Neuronal stem cell (in vitro differentiated cells): ENCODE measurements around the gene RPS6KA5.
"Not testable (repeated sequence)": the region's sequence is repeated elsewhere in the genome, so short reads cannot be mapped to it uniquely, and the experiment has no call there.

Experiments used
- DNase-seq: peaks from one replicate; pipeline ENCODE4 v3.0.0-alpha.2; 2013; ENCODE audit warnings: low spot score
- H2AFZ ChIP-seq: one replicate; pipeline ENCODE4 v1.6.1; 2013; ENCODE audit warnings: mild to moderate bottlenecking, low read length, inconsistent platforms
- H2AK5ac ChIP-seq: 2 replicates; pipeline ENCODE4 v1.6.1; 2013; ENCODE audit warnings: low read depth, mild to moderate bottlenecking, inconsistent platforms, low read length, moderate library complexity, mixed read lengths
- H2BK120ac ChIP-seq: 2 replicates; pipeline ENCODE4 v1.6.1; 2013; ENCODE audit warnings: low read depth, mild to moderate bottlenecking, inconsistent platforms, low read length, moderate library complexity, mixed read lengths
- H2BK12ac ChIP-seq: one replicate; pipeline ENCODE4 v1.6.1; 2013; ENCODE audit warnings: low read length, inconsistent platforms
- H2BK15ac ChIP-seq: 2 replicates; pipeline ENCODE4 v1.6.1; 2013; ENCODE audit warnings: mild to moderate bottlenecking, low read length, inconsistent platforms, mixed read lengths
- H2BK5ac ChIP-seq: one replicate; pipeline ENCODE4 v1.6.1; 2013; ENCODE audit warnings: inconsistent platforms, mild to moderate bottlenecking, low read length, moderate library complexity
- H3K14ac ChIP-seq: one replicate; pipeline ENCODE4 v1.6.1; 2013; ENCODE audit warnings: low read length, inconsistent platforms
- H3K18ac ChIP-seq: 2 replicates; pipeline ENCODE4 v1.6.1; 2013; ENCODE audit warnings: low read length, inconsistent platforms
- H3K23ac ChIP-seq: 2 replicates; pipeline ENCODE4 v1.6.1; 2013; ENCODE audit warnings: low read depth, mild to moderate bottlenecking, mixed read lengths, low read length, inconsistent platforms; ENCODE audit not compliant: poor library complexity
- H3K27ac ChIP-seq: replicated peaks from 3 replicates; pipeline ENCODE4 v1.5.1; 2013; ENCODE audit warnings: low read length, inconsistent platforms
- H3K27me3 ChIP-seq, 3 experiments: 2 replicates each; pipeline ENCODE4 v1.6.1; 2013; ENCODE audit warnings: low read length in 3 of 3, mild to moderate bottlenecking in 2 of 3, inconsistent platforms in 1 of 3, low read depth in 1 of 3, mixed read lengths in 1 of 3, moderate library complexity in 1 of 3; ENCODE audit not compliant: control insufficient read depth in 3 of 3, insufficient read depth in 3 of 3
- H3K36me3 ChIP-seq, 2 donors: replicated peaks in 1 of 2; 2 replicates each; pipeline ENCODE4 v1.6.1; 2013; ENCODE audit warnings: low read length in 2 of 2; ENCODE audit not compliant: control insufficient read depth in 2 of 2, insufficient read depth in 2 of 2
- H3K4ac ChIP-seq: 2 replicates; pipeline ENCODE4 v1.6.1; 2013; ENCODE audit warnings: inconsistent platforms, mild to moderate bottlenecking, low read length, moderate library complexity
- H3K4me1 ChIP-seq, 2 donors: 1 replicate in 1 of 2; 2 replicates in 1 of 2; pipeline ENCODE4 v1.6.1; 2013; ENCODE audit warnings: low read length in 2 of 2, low read depth in 1 of 2; ENCODE audit not compliant: control insufficient read depth in 2 of 2, insufficient read depth in 1 of 2
- H3K4me2 ChIP-seq: one replicate; pipeline ENCODE4 v1.6.1; 2013; ENCODE audit warnings: mild to moderate bottlenecking, low read length, inconsistent platforms; ENCODE audit not compliant: insufficient read depth, poor library complexity, severe bottlenecking
- H3K4me3 ChIP-seq, 2 donors: 2 replicates each; pipeline ENCODE4 v1.5.1; 2013; ENCODE audit warnings: low read length in 2 of 2, mild to moderate bottlenecking in 2 of 2, inconsistent platforms in 1 of 2, moderate library complexity in 1 of 2
- H3K79me1 ChIP-seq: one replicate; pipeline ENCODE4 v1.6.1; 2013; ENCODE audit warnings: low read depth, mild to moderate bottlenecking, inconsistent platforms, low read length, moderate library complexity
- H3K9ac ChIP-seq: one replicate; pipeline ENCODE4 v1.6.1; 2013; ENCODE audit warnings: mild to moderate bottlenecking, low read depth, low read length, inconsistent platforms; ENCODE audit not compliant: poor library complexity
- H3K9me3 ChIP-seq, 2 donors: replicated peaks in 1 of 2; 2 replicates each; pipeline versions ENCODE3 to v1.6.1; 2013; ENCODE audit warnings: low read length in 2 of 2, mild to moderate bottlenecking in 2 of 2, inconsistent platforms in 1 of 2, low read depth in 1 of 2, mixed read lengths in 1 of 2, moderate library complexity in 1 of 2; ENCODE audit not compliant: control insufficient read depth in 2 of 2, insufficient read depth in 1 of 2
- H4K8ac ChIP-seq: one replicate; pipeline ENCODE4 v1.6.1; 2013; ENCODE audit warnings: low read depth, mild to moderate bottlenecking, inconsistent platforms, low read length, moderate library complexity
- H4K91ac ChIP-seq: one replicate; pipeline ENCODE4 v1.6.1; 2013; ENCODE audit warnings: low read length, low read depth, mild to moderate bottlenecking, inconsistent platforms; ENCODE audit not compliant: poor library complexity
- WGBS, 2 donors: extraction: QIAGEN DNeasy Blood & Tissue Kit; methylation state at CpG; one replicate each; pipeline ENCODE4 v1.1.7; 2013; ENCODE audit warnings: missing lambda C conversion rate in 2 of 2, mixed read lengths in 1 of 2; ENCODE audit not compliant: insufficient read length in 2 of 2, insufficient replicate concordance in 1 of 2; ENCODE audit errors: extremely low coverage in 2 of 2; 5-methylcytosine and 5-hydroxymethylcytosine counted together

RPS6KA5 gene

DNA sequence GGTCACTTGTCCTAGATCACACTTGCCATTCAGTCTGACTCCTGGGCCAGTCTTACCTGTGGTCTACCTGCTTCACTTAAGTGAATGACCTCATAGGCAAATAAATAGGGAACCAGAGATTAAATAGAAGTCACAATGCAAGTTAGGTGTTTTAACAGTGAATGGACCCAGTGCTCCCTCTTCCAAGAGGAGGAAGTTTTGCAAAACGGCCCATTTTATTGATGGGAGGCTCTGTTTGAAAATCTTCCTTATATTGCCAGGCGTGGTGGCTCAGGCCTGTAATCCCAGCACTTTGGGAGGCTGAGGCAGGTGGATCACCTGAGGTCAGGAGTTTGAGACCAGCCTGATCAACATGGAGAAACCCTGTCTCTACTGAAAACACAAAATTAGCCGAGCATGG, 79.8 kb downstream of the RPS6KA5 start:
- H4K91ac ChIP-seq, H2BK120ac ChIP-seq, H2BK5ac ChIP-seq, H3K4ac ChIP-seq, H2AK5ac ChIP-seq, H3K27ac ChIP-seq, H3K4me2 ChIP-seq, H3K14ac ChIP-seq, H3K18ac ChIP-seq, H3K9me3 ChIP-seq, H3K36me3 ChIP-seq, H3K27me3 ChIP-seq, H3K79me1 ChIP-seq, H3K23ac ChIP-seq, H3K9ac ChIP-seq, H3K4me1 ChIP-seq, DNase-seq, H4K8ac ChIP-seq, H2BK15ac ChIP-seq, H2AFZ ChIP-seq, H2BK12ac ChIP-seq, H3K4me3 ChIP-seq: not testable (repeated sequence)
- no CpG with 5 or more reads among the region's 3 CpGs for WGBS, 2 donors

DNA sequence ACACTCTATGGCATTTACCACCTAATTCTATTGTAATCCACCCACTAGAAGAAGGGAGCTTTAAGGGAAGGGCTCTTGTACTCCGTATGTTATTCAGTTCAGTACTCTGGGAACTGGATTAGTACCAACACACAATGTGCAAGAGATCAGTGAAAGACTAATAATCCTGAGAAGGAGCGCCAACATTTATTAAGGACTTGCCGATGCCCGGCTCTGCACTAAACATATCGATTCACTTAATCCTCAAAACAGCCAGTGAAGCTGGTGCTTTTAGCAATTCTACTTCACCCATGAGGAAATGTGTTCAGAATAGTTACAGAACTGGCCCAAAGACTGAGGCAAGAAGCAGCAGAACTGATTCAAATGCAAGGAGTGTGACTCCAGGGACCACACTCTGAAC, 80.9 kb downstream of the RPS6KA5 start:
- Histone ChIP-seq H3K4me2 (no peak overlapping the region), H3K14ac (no peak overlapping the region), H3K4ac (no peak overlapping the region), H3K79me1 (no peaks in the 10 kb centered on the region), H2AFZ (no peak overlapping the region), H3K4me1 (no peaks in the 10 kb centered on the region), H2AK5ac (no peak overlapping the region), H3K18ac (no peak overlapping the region), H3K4me3 (no peak overlapping the region), H2BK5ac (no peak overlapping the region), H3K23ac (no peak overlapping the region), H2BK120ac (no peak overlapping the region), H3K27ac (no peak overlapping the region), H4K8ac (no peak overlapping the region), H2BK12ac (no peak overlapping the region), H3K27me3 (no peaks in the 10 kb centered on the region), H3K36me3 (no peaks in the 10 kb centered on the region), H3K9me3 (no peaks in the 10 kb centered on the region), H4K91ac (no peak overlapping the region), H2BK15ac (no peak overlapping the region), H3K9ac (no peak overlapping the region)
- no peak for DNase-seq
- no CpG with 5 or more reads among the region's 5 CpGs for WGBS, 2 donors

DNA sequence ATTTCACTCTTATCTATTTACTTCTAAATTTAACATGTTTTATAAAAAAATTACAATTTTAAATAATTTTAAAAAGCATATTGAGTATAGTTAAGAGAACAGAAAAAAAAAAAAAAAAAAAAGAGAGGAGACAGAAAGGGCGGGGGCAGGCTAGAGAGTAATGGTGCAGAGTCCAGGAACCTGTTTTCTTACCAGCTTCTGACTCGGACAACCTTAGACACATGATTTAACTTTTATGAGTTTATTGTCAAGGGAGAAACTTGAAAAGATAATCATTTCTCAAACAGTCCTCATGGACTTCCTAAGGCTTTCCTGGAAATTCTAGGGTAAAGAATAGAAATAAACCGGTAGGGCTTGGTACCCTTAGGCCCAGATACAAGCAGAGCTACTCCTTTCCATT, 84.3 kb downstream of the RPS6KA5 start:
- no peaks in the 10 kb centered on the region for H3K36me3 ChIP-seq
- no peak overlapping the region for H3K23ac ChIP-seq
- H2AFZ ChIP-seq = no peak overlapping the region
- no peaks in the 10 kb centered on the region for H3K9me3 ChIP-seq
- no CpG with 5 or more reads among the region's 3 CpGs for WGBS, 2 donors
- no peak overlapping the region for H3K9ac ChIP-seq
- H2BK12ac ChIP-seq = no peak overlapping the region
- no peak overlapping the region for H2BK5ac ChIP-seq
- H3K27me3 ChIP-seq = no peaks in the 10 kb centered on the region
- H3K18ac ChIP-seq = no peak overlapping the region
- no peak overlapping the region for H3K14ac ChIP-seq
- H3K4me3 ChIP-seq = no peak overlapping the region
- no peak overlapping the region for H4K91ac ChIP-seq
- H2AK5ac ChIP-seq = no peak overlapping the region
- no peak overlapping the region for H2BK120ac ChIP-seq
- H3K4me2 ChIP-seq = no peak overlapping the region
- no peak overlapping the region for H4K8ac ChIP-seq
- H3K4me1 ChIP-seq = no peaks in the 10 kb centered on the region
- no peak overlapping the region for H3K4ac ChIP-seq
- H3K79me1 ChIP-seq = no peaks in the 10 kb centered on the region
- H3K27ac ChIP-seq = no peak overlapping the region
- DNase-seq = no peak
- no peak overlapping the region for H2BK15ac ChIP-seq

DNA sequence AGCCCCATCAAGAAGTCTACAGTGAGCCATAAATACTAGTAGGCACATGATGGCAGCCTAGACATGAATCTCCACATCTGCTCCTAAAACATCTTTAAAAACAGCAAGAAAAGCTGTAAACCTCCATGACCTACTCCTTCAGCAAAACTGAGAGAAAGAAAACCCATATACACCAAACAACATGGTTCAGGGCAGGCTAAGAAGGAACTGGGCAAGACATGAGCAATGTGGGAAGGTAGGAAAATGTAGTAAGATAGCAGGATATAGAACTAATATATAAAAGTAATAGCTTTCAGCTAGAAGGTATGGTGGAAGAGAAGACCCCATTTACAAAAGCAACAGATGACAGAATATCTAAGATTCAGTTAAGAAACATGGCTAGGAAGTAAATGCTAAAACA, 88.8 kb downstream of the RPS6KA5 start:
- Histone ChIP-seq H3K36me3 (no peaks in the 10 kb centered on the region), H3K14ac (no peak overlapping the region), H3K27ac (no peak overlapping the region), H2BK12ac (no peak overlapping the region), H2AK5ac (no peak overlapping the region), H3K9ac (no peak overlapping the region), H3K4me3 (no peak overlapping the region), H3K9me3 (peaks cover 2 to 7% of the 10 kb centered on the region in 2 donors), H3K23ac (no peak overlapping the region), H3K4ac (no peak overlapping the region), H2BK120ac (no peak overlapping the region), H2AFZ (no peak overlapping the region), H3K4me1 (no peaks in the 10 kb centered on the region), H4K8ac (no peak overlapping the region), H2BK15ac (no peak overlapping the region), H3K27me3 (no peaks in the 10 kb centered on the region), H3K18ac (no peak overlapping the region), H2BK5ac (no peak overlapping the region), H3K4me2 (no peak overlapping the region), H4K91ac (no peak overlapping the region), H3K79me1 (no peaks in the 10 kb centered on the region)
- DNase-seq = no peak
